T-cell (primary cell): ENCODE measurements around the gene HLA-DMB. TPM values are rescaled to one million over a fixed set of nuclear protein-coding genes. Genes with fewer than 3 reads are reported as not detected.

ENCODE experiments used
- ATAC-seq, 4 experiments: fragments of 200-7000 bp in 3 of 4; fragments of 150-1000 bp in 1 of 4; cut with Tn5 transposase; replicated peaks in 1 of 4; 1 replicate in 3 of 4; 2 replicates in 1 of 4; pipeline ENCODE4 v1.10.0; 2021; ENCODE audit warnings: moderate library complexity in 3 of 4, mild to moderate bottlenecking in 2 of 4, moderate number of reproducible peaks in 1 of 4
- CTCF ChIA-PET, 2 donors: fragments of 300-600 bp; sonication (Branson Sonifier 250); formaldehyde crosslinking; loops; one replicate each; lab custom pipeline; 2022; ENCODE audit warnings: antibody characterized with exemption in 2 of 2; lab: Charles Lee
- POLR2A ChIA-PET, 2 donors: fragments of 300-600 bp; sonication (Branson Sonifier 250); formaldehyde crosslinking; loops; one replicate each; lab custom pipeline; 2022; ENCODE audit warnings: antibody characterized with exemption in 2 of 2; lab: Charles Lee
- DNase-seq, 35 experiments: peaks; one replicate each; pipeline versions ENCODE4 v3.0.0 to v3.0.0-alpha.2; 2013 to 2023
- H3K27ac ChIP-seq: one replicate; pipeline ENCODE4 v1.5.1; 2013; ENCODE audit warnings: low read length
- H3K27me3 ChIP-seq, 2 experiments: replicated peaks in 1 of 2; 1 replicate in 1 of 2; 2 replicates in 1 of 2; pipeline versions ENCODE4 v1.6.1 to v1.7.0; 2013; ENCODE audit warnings: low read length in 1 of 2, mixed read lengths in 1 of 2; ENCODE audit not compliant: control insufficient read depth in 2 of 2, insufficient read depth in 2 of 2; ENCODE audit errors: extremely low read depth in 1 of 2
- H3K36me3 ChIP-seq, 2 donors: 1 replicate in 1 of 2; 2 replicates in 1 of 2; pipeline versions ENCODE4 v1.6.1 to v1.7.0; 2013; ENCODE audit warnings: low read length in 1 of 2; ENCODE audit not compliant: control insufficient read depth in 2 of 2, insufficient read depth in 1 of 2; ENCODE audit errors: extremely low read depth in 1 of 2
- H3K4me1 ChIP-seq, 2 experiments: 1 replicate in 1 of 2; 2 replicates in 1 of 2; pipeline versions ENCODE4 v1.6.1 to v1.7.0; 2013; ENCODE audit warnings: low read length in 2 of 2, mixed read lengths in 1 of 2; ENCODE audit not compliant: insufficient read depth in 2 of 2, control insufficient read depth in 1 of 2; ENCODE audit errors: extremely low read depth in 1 of 2
- H3K4me3 ChIP-seq, 2 donors: 1 replicate in 1 of 2; 2 replicates in 1 of 2; pipeline versions ENCODE4 v1.5.1 to v1.7.0; 2013; ENCODE audit warnings: mild to moderate bottlenecking in 2 of 2, low read length in 1 of 2, moderate library complexity in 1 of 2; ENCODE audit not compliant: control insufficient read depth in 1 of 2; ENCODE audit errors: extremely low read depth in 1 of 2
- H3K9me3 ChIP-seq: 2 replicates; pipeline ENCODE4 v1.7.0; 2013
- H3K27ac Mint-ChIP-seq, 2 donors: one replicate each; pipeline ENCODE4 v1.8.0; 2020 to 2021; ENCODE audit warnings: mild to moderate bottlenecking in 2 of 2, mixed read lengths in 2 of 2
- H3K27me3 Mint-ChIP-seq, 2 donors: one replicate each; pipeline ENCODE4 v1.8.0; 2021 to 2022; ENCODE audit warnings: mixed read lengths in 2 of 2
- H3K36me3 Mint-ChIP-seq: one replicate; pipeline ENCODE4 v1.8.0; 2021; ENCODE audit warnings: mixed read lengths
- H3K4me1 Mint-ChIP-seq, 3 donors: one replicate each; pipeline ENCODE4 v1.8.0; 2020 to 2022; ENCODE audit warnings: mixed read lengths in 3 of 3, mild to moderate bottlenecking in 1 of 3
- H3K4me3 Mint-ChIP-seq, 3 donors: one replicate each; pipeline ENCODE4 v1.8.0; 2020 to 2022; ENCODE audit warnings: mild to moderate bottlenecking in 3 of 3, mixed read lengths in 3 of 3, moderate library complexity in 3 of 3
- H3K9me3 Mint-ChIP-seq, 3 donors: one replicate each; pipeline ENCODE4 v1.8.0; 2020 to 2022; ENCODE audit warnings: mixed read lengths in 3 of 3
- WGBS: methylation state at CpG from one replicate; pipeline ENCODE4 v1.1.5; 2013; ENCODE audit warnings: missing lambda C conversion rate; ENCODE audit not compliant: insufficient coverage; 5-methylcytosine and 5-hydroxymethylcytosine counted together
- total RNA-seq, 35 experiments: library from RNA in 6 of 35; stranded (reverse) in 6 of 35; fragments of 120-200 nt in 1 of 35; gene quantifications; one replicate each; pipeline versions ENCODE4 v1.2.1 to v1.2.4 and lab custom pipeline; 2013 to 2026

HLA-DMB gene
- total RNA-seq, 5 donors from 2014 or later (not counting 1 experiment from before 2014, with no cell fraction given), result 8.8 to 30.6 (median 10.6) TPM

DNA sequence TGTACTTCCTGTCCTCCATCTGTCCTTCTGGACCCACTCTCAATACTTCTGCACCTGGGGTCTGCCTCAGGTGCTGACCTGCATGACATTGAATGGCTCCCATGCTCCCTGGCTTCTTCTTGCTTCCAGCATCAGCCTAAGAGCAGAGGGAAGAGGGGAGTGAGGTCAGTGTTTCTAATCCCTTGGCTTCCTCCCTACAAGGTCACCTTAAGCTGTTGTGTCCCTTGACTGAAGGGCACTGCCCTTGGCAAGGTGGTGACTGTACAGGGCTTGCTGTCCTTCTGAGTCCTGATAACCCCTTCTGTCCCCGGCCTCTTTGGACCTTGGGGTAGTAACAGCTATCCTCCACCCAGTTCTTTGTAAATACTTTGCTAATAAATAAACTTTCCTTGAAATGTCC is 9.6 kb downstream of the HLA-DMB start:
- Histone ChIP-seq H3K9me3 (no peaks in the 10 kb centered on the region), H3K4me3 (no peak overlapping the region), H3K27ac (no peak overlapping the region), H3K36me3 (peaks cover 0 to 2% of the 10 kb centered on the region in 2 donors), H3K4me1 (peaks cover 0 to 3% of the 10 kb centered on the region in 2 experiments), H3K27me3 (no peaks in the 10 kb centered on the region)
- ATAC-seq (no peak), DNase-seq (no peak)
- peaks cover 3 to 6% (median 5%) of the 10 kb centered on the region in 3 donors for H3K4me1 Mint-ChIP-seq
- no peak overlapping the region for H3K27ac Mint-ChIP-seq
- POLR2A ChIA-PET, result no interaction called here
- CTCF ChIA-PET, result interaction anchor here in 1 of 2 donors (1.0 to 4.5 kb wide), 3 partner anchors 16 to 23 kb away, joined by 3 to 96 read pairs (median 3); partner anchors contain the start of gene HLA-DMA
- H3K9me3 Mint-ChIP-seq, result no peaks in the 10 kb centered on the region
- no peak overlapping the region for H3K4me3 Mint-ChIP-seq
- H3K36me3 Mint-ChIP-seq, result peaks cover 5% of the 10 kb centered on the region
- no CpG with 5 or more reads among the region's 1 CpG for WGBS
- H3K27me3 Mint-ChIP-seq, result no peaks in the 10 kb centered on the region

DNA sequence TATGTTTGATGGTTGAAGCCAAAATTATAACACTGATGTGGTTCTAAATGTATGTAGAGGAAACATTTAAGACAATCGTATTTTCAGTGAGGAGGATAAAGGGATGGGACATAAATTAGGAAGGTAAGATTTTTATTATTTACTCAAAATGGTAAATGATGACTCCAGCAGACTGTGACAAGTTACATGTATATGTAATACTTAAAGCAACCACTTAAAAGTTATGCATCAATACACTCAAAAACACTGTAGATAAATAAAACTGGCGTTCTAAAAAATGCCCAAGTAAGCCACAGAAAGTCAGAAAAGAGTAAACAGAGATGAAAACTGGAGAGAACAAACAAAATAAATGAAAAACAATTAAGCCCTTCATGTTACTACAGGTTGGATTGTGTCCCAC is 18.7 kb downstream of the HLA-DMB start:
- POLR2A ChIA-PET, result no interaction called here

GRCh38 chr6:32920715-32921114 is 20.1 kb downstream of the HLA-DMB start:
- POLR2A ChIA-PET, result no interaction called here
- no CpG with 5 or more reads among the region's 2 CpGs for WGBS
- DNase-seq, result no peak
- Mint-ChIP-seq H3K36me3 (no peaks in the 10 kb centered on the region), H3K27me3 (peaks cover 5 to 13% of the 10 kb centered on the region in 2 donors), H3K4me3 (no peak overlapping the region), H3K4me1 (peaks cover 0 to 4% (median 0%) of the 10 kb centered on the region in 3 donors), H3K27ac (peak overlapping the region in 1 of 2 donors; percentile 43), H3K9me3 (no peaks in the 10 kb centered on the region)
- H3K4me1 ChIP-seq, result no peaks in the 10 kb centered on the region
- no peaks in the 10 kb centered on the region for H3K9me3 ChIP-seq
- H3K36me3 ChIP-seq, result no peaks in the 10 kb centered on the region
- no peak overlapping the region for H3K4me3 ChIP-seq
- no peak for ATAC-seq
- H3K27me3 ChIP-seq, result peaks cover 0 to 10% of the 10 kb centered on the region in 2 experiments
- CTCF ChIA-PET, result interaction anchor here in 1 of 2 donors (1.2 kb wide), 1 partner anchor 64 kb away, joined by 4 read pairs; no protein-coding TSS in a partner anchor
- H3K27ac ChIP-seq, result no peak overlapping the region

More for the DNA sequence above, 18.7 kb downstream of the HLA-DMB start:
- ATAC-seq, result no peak
- no peaks in the 10 kb centered on the region for H3K36me3 Mint-ChIP-seq
- no peak for DNase-seq
- Histone ChIP-seq H3K4me3 (no peak overlapping the region), H3K9me3 (no peaks in the 10 kb centered on the region), H3K36me3 (no peaks in the 10 kb centered on the region), H3K4me1 (no peaks in the 10 kb centered on the region), H3K27me3 (peaks cover 0 to 10% of the 10 kb centered on the region in 2 experiments), H3K27ac (no peak overlapping the region)
- CTCF ChIA-PET, result interaction anchor here in 1 of 2 donors (1.2 kb wide), 1 partner anchor 62 kb away, joined by 4 read pairs; no protein-coding TSS in a partner anchor
- H3K9me3 Mint-ChIP-seq, result no peaks in the 10 kb centered on the region
- WGBS, result 80% methylated on average over 1 of the region's 2 CpGs
- no peaks in the 10 kb centered on the region for H3K4me1 Mint-ChIP-seq
- H3K27me3 Mint-ChIP-seq, result peaks cover 5 to 13% of the 10 kb centered on the region in 2 donors
- no peak overlapping the region for H3K4me3 Mint-ChIP-seq
- no peak overlapping the region for H3K27ac Mint-ChIP-seq

DNA sequence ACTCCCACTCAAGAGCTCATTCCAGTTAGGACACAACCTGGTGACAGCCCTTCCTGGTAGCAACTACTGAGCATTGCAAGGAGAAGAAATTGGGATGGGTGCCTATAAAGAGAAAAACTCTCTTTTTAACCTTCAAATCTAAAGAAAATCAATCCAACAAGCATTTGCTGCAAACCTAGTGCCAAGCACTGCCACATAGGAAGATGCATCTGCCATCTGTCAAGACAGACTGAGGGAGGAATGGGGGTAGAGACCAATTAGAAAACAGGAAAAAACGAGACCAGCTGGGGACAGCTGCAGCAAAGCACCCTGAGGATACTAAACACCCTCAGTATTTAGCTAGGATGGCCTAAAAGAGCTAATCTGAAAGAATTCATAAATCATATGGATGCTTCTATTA is 27.9 kb downstream of the HLA-DMB start:
- no CpG with 5 or more reads among the region's 1 CpG for WGBS
- ChIA-PET CTCF (interaction anchor here in 1 of 2 donors (0.7 to 1.7 kb wide), 4 partner anchors 18 to 44 kb away, joined by 3 to 6 read pairs (median 4); no protein-coding TSS in a partner anchor), POLR2A (no interaction called here)

GRCh38 chr6:32908897-32909296 is 31.9 kb downstream of the HLA-DMB start:
- Mint-ChIP-seq H3K36me3 (no peaks in the 10 kb centered on the region), H3K4me1 (no peaks in the 10 kb centered on the region), H3K4me3 (no peak overlapping the region), H3K27me3 (peaks cover 3 to 11% of the 10 kb centered on the region in 2 donors), H3K9me3 (no peaks in the 10 kb centered on the region), H3K27ac (no peak overlapping the region)
- ATAC-seq, result no peak
- WGBS, result no CpG with 5 or more reads among the region's 2 CpGs
- Histone ChIP-seq H3K4me3 (no peak overlapping the region), H3K27ac (no peak overlapping the region), H3K36me3 (no peaks in the 10 kb centered on the region), H3K4me1 (no peaks in the 10 kb centered on the region), H3K9me3 (no peaks in the 10 kb centered on the region), H3K27me3 (no peaks in the 10 kb centered on the region)
- DNase-seq, result no peak
- ChIA-PET POLR2A (no interaction called here), CTCF (interaction anchor here in 1 of 2 donors (1.2 kb wide), 1 partner anchor 25 kb away, joined by 3 read pairs; no protein-coding TSS in a partner anchor)

More for the DNA sequence above, 27.9 kb downstream of the HLA-DMB start:
- H3K27ac Mint-ChIP-seq, result no peak overlapping the region
- no peak overlapping the region for H3K4me3 Mint-ChIP-seq
- no peaks in the 10 kb centered on the region for H3K36me3 Mint-ChIP-seq
- no peaks in the 10 kb centered on the region for H3K9me3 ChIP-seq
- peaks cover 0 to 4% of the 10 kb centered on the region in 2 experiments for H3K27me3 ChIP-seq
- no peak overlapping the region for H3K27ac ChIP-seq
- no peak for ATAC-seq
- H3K4me1 ChIP-seq, result no peaks in the 10 kb centered on the region
- no peak overlapping the region for H3K4me3 ChIP-seq
- no peaks in the 10 kb centered on the region for H3K36me3 ChIP-seq
- no peak for DNase-seq
- peaks cover 0 to 4% (median 0%) of the 10 kb centered on the region in 3 donors for H3K4me1 Mint-ChIP-seq
- H3K9me3 Mint-ChIP-seq, result no peaks in the 10 kb centered on the region
- peaks cover 8 to 16% of the 10 kb centered on the region in 2 donors for H3K27me3 Mint-ChIP-seq

DNA sequence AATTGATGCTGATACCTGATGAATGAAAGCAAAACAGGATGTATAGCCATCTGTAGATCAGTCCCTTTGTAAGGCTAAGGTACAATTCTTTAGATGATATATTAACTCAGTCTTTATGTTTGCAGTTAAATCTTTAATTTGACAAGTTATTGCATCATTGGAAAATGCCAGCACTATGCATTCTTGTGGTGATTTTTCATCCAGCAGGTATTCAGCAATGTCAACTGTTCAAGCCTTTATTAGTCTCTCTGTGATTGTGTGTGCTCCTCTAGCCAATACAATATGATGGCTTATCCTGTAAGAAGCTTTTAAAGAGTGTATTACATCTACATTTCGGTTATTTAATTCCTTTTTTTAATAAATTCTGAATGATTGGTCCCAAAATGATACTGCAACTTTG is 34.3 kb downstream of the HLA-DMB start:
- H3K27me3 Mint-ChIP-seq, result peaks cover 2 to 5% of the 10 kb centered on the region in 2 donors
- Histone ChIP-seq H3K27me3 (no peaks in the 10 kb centered on the region), H3K27ac (no peak overlapping the region), H3K4me3 (no peak overlapping the region), H3K9me3 (no peaks in the 10 kb centered on the region), H3K36me3 (no peaks in the 10 kb centered on the region), H3K4me1 (no peaks in the 10 kb centered on the region)
- H3K4me3 Mint-ChIP-seq, result no peak overlapping the region
- H3K27ac Mint-ChIP-seq, result no peak overlapping the region
- no peaks in the 10 kb centered on the region for H3K36me3 Mint-ChIP-seq
- no CpG with 5 or more reads among the region's 1 CpG for WGBS
- H3K4me1 Mint-ChIP-seq, result no peaks in the 10 kb centered on the region
- ChIA-PET POLR2A (interaction anchor here in 1 of 2 donors (1.0 kb wide), 1 partner anchor 65 kb away, joined by 5 read pairs; no protein-coding TSS in a partner anchor), CTCF (no interaction called here)
- DNase-seq, result no peak
- ATAC-seq, result no peak
- H3K9me3 Mint-ChIP-seq, result no peaks in the 10 kb centered on the region
